K562 (cell line): Measurements from ENCODE around the gene USB1. TPM values are rescaled to one million over a fixed set of nuclear protein-coding genes. Genes with fewer than 3 reads are reported as not detected.
A peak's percentile ranks its signal among the peaks of the same experiment; 100 is the strongest.

Experiments
- CHD2 ChIP-seq: IDR thresholded peaks from 2 replicates; pipeline ENCODE4 v1.6.1; 2011; ENCODE audit warnings: low read depth, low read length
- GABPB1 ChIP-seq: sonication (generic); formaldehyde crosslinking; IDR thresholded peaks from 2 replicates; pipeline ENCODE4 v1.8.0; 2022; ENCODE audit warnings: mild to moderate bottlenecking, missing genetic modification reagents
- HDAC1 ChIP-seq, 2 experiments: fragments of 450-650 bp; IDR thresholded peaks; 2 replicates each; pipeline ENCODE4 v1.6.1; 2016 to 2017; ENCODE audit warnings: inconsistent platforms in 1 of 2, mild to moderate bottlenecking in 1 of 2, moderate library complexity in 1 of 2
- MNT ChIP-seq, 2 experiments: fragments of 450-650 bp; conservative IDR thresholded peaks; 2 replicates each; pipeline ENCODE4 v1.6.1; 2017; ENCODE audit warnings: mild to moderate bottlenecking in 2 of 2, moderate library complexity in 2 of 2
- MYC ChIP-seq, 2 experiments: fragments of 250-450 bp in 1 of 2; sonication (Bioruptor Pico) in 1 of 2; IDR thresholded peaks; 2 replicates each; pipeline versions ENCODE4 v1.5.1 to v1.6.1; 2012 to 2021; ENCODE audit warnings: low read depth in 2 of 2, borderline replicate concordance in 1 of 2, improper control_type of control experiment in 1 of 2, low read length in 1 of 2, mild to moderate bottlenecking in 1 of 2, moderate library complexity in 1 of 2
- NR3C1 ChIP-seq: sonication (generic); formaldehyde crosslinking; IDR thresholded peaks from 2 replicates; pipeline ENCODE4 v1.8.1; 2022; ENCODE audit warnings: missing genetic modification reagents
- SAFB ChIP-seq: fragments of 200-400 bp; formaldehyde crosslinking; IDR thresholded peaks from 2 replicates; pipeline ENCODE4 v1.6.1; 2017; ENCODE audit warnings: low read depth, low read length, borderline replicate concordance
- U2AF1 ChIP-seq: fragments of 200-400 bp; formaldehyde crosslinking; optimal IDR thresholded peaks from 2 replicates; pipeline ENCODE3; 2017; ENCODE audit warnings: mild to moderate bottlenecking, low read depth, low read length, moderate library complexity
- ZNF408 ChIP-seq: fragments of 250-450 bp; sonication (Bioruptor Pico); IDR thresholded peaks from 2 replicates; pipeline ENCODE4 v1.4.0; 2020; ENCODE audit warnings: low read depth, mild to moderate bottlenecking, moderate library complexity
- polyA plus RNA-seq, 8 experiments: library from polyadenylated mRNA; depleted of rRNA in 4 of 8; stranded (reverse) in 5 of 8; unstranded in 3 of 8; fragments of >200 nt; fragmentation: Nextera tagmentation in 2 of 8; fragmentation: Illumina TruSeq in 1 of 8; extraction: Ambion mirVana in 2 of 8; extraction: Trizol in 1 of 8; gene quantifications; 2 replicates each; pipeline versions ENCODE4 v1.2.1 to v1.2.3, GENCODE V29; 2011 to 2014; ENCODE audit warnings: inconsistent platforms in 1 of 8, missing spikeins in 1 of 8
- total RNA-seq, 7 experiments: library from RNA; depleted of rRNA in 6 of 7; stranded (reverse); fragments of >200 nt in 6 of 7; fragmentation: Illumina TruSeq in 2 of 7; extraction: Trizol in 2 of 7; gene quantifications; 2 replicates each; pipeline versions ENCODE4 v1.2.1 to v1.2.3, GENCODE V29; 2011 to 2021; ENCODE audit warnings: low replicate concordance in 1 of 7

The USB1 gene
- total and polyA plus RNA-seq, 9 of the 15 experiments (the other 6 are each of a cell fraction or from before 2014, with no cell fraction given): 11.6 to 73.6 (median 19.4) TPM

- TF ChIP-seq U2AF1: peak; percentile 87
- 0 out of 2 replicates have a peak, but pooled peaks have one; percentile 16 for TF ChIP-seq GABPB1 (CRISPR knock-in tag)
- no peak for TF ChIP-seq CHD2
- TF ChIP-seq ZNF408 (CRISPR knock-in tag): no peak
- 0 out of 2 replicates have a peak, but pooled peaks have one; percentile 59 for TF ChIP-seq NR3C1 (CRISPR knock-in tag)
- peak in 1 of 2 experiments; percentile 22; a peak in 2 of 4 replicates for TF ChIP-seq HDAC1 (IDR thresholded peaks at IDR 0.05)
- peak; percentile 14; the same call in 1 of the 2 replicates for TF ChIP-seq MYC (IDR thresholded peaks at IDR 0.05; ENCODE audit: low read depth, low read length)
- no peak for TF ChIP-seq MYC (CRISPR knock-in tag; IDR thresholded peaks at IDR 0.05; ENCODE audit: borderline replicate concordance, low read depth)
- peak in 1 of 2 experiments; percentile 8; a peak in 2 of 4 replicates for TF ChIP-seq MNT (conservative IDR thresholded peaks at IDR 0.05)
- TF ChIP-seq SAFB: no peak
These were observed 24.3 kb downstream of the USB1 start, which contains the start of gene MMP15 (continued) for GRCh38 chr16:58025351-58026138.
